HG03025 (cell line): ENCODE results near the gene ZSCAN18.

Source experiments
- ATAC-seq: cut with Tn5 transposase; IDR thresholded peaks from one replicate; pipeline ENCODE4 v1.9.1; 2021; ENCODE audit warnings: mild to moderate bottlenecking, moderate library complexity; ENCODE audit not compliant: unreplicated experiment, low FRiP score

ZSCAN18 gene

GRCh38 chr19:58088521-58089052, 9.4 kb downstream of the ZSCAN18 start:
- ATAC-seq, result no peak

- ATAC-seq, result no peak
These were observed 11.0 kb downstream of the ZSCAN18 start for GRCh38 chr19:58086825-58087710.

GRCh38 chr19:58085348-58085875, 12.6 kb downstream of the ZSCAN18 start:
- no peak for ATAC-seq

GRCh38 chr19:58084596-58085347, 13.3 kb downstream of the ZSCAN18 start:
- no peak for ATAC-seq

GRCh38 chr19:58083021-58083420, 15.0 kb downstream of the ZSCAN18 start:
- no peak for ATAC-seq

- no peak for ATAC-seq
These were observed 18.2 kb downstream of the ZSCAN18 start for GRCh38 chr19:58079792-58080191.

GRCh38 chr19:58067240-58067912, 30.7 kb downstream of the ZSCAN18 start:
- no peak for ATAC-seq

- no peak for ATAC-seq
These were observed 34.3 kb downstream of the ZSCAN18 start for GRCh38 chr19:58063712-58064111.

GRCh38 chr19:58060231-58060630, 37.8 kb downstream of the ZSCAN18 start:
- ATAC-seq, result no peak

- ATAC-seq, result no peak
These were observed 38.4 kb downstream of the ZSCAN18 start for GRCh38 chr19:58059671-58060078.

- ATAC-seq, result no peak
These were observed 38.9 kb downstream of the ZSCAN18 start, which contains the start of gene ZNF135 for GRCh38 chr19:58059003-58059670. TSS of gene ZNF135 (plus strand) at chr19:58059282. CDS start at chr19:58060003, 721 bp downstream.

GRCh38 chr19:58058467-58058866, 39.6 kb downstream of the ZSCAN18 start:
- no peak for ATAC-seq

- ATAC-seq, result no peak
These were observed 41.2 kb downstream of the ZSCAN18 start for GRCh38 chr19:58056861-58057260.

- ATAC-seq, result no peak
These were observed 41.8 kb downstream of the ZSCAN18 start for GRCh38 chr19:58056261-58056660.

GRCh38 chr19:58054901-58055874, 42.8 kb downstream of the ZSCAN18 start:
- no peak for ATAC-seq

GRCh38 chr19:58053480-58054156, 44.4 kb downstream of the ZSCAN18 start:
- ATAC-seq, result no peak

- no peak for ATAC-seq
These were observed 45.8 kb downstream of the ZSCAN18 start for GRCh38 chr19:58052256-58052655.

- no peak for ATAC-seq
These were observed 50.4 kb downstream of the ZSCAN18 start for GRCh38 chr19:58047672-58048071.
